ENCODE results near the gene NDUFAF7.
A peak's percentile ranks its signal among the peaks of the same experiment; 100 is the strongest.
"Not testable (repeated sequence)": the region's sequence is repeated elsewhere in the genome, so short reads cannot be mapped to it uniquely, and the experiment has no call there.

Gene NDUFAF7

DNA sequence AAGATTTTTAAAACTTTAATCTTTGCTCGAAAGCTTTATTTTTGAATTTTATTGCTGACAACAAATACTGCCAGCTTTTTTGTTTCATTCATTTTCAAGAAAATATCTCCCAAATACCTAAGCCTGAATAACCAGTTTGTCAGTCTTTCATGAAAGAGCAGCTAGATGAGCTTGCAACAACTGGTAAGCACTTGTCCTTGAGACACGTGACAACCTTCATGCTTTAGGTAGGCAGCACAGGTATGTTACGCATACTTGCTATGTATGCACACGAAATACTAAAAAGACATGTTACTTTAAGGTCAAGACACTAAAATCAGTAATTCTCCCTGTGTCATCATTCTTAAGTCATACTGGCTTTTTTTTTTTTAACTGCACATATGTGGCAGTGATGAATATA is 12.4 kb upstream of the NDUFAF7 start:
- no peak for DNase-seq

DNA sequence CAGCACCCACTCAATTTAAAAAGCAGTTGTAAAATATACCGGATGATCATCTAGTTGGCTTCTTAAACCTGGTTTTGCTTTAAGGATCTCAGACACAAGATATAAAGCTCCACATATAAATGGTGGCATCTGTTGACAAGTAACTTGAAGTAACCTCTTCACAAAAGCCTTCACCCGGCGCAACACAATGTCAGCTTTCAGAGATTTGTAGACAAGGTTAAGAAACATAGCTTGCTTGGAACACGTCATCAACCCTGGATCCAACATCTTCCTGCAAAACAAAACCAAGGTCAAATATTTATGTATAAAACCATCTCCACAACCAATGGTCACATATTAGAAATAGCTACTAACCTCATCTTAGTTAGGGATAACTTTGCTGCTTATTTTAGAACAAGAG is 8.3 kb upstream of the NDUFAF7 start:
- DNase-seq, result no peak

DNA sequence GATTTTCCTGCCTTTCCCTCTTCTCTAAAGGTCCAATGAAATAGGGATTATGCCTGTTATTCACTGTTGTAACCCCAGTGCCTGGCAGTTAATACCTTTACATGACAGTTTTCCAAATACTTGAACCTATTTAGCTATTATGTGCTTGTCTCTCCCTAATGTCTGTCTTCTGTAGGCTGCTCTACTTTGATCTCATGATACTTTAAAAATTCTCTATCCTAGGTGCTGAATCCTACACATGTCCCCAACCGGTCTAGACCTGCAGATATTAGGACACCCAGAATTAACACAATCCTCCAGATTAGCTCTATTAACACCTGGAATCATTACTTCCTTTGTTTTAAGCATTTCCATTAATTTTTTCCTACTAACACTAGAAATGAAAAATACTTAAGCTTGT is 7.4 kb upstream of the NDUFAF7 start:
- DNase-seq, result no peak

DNA sequence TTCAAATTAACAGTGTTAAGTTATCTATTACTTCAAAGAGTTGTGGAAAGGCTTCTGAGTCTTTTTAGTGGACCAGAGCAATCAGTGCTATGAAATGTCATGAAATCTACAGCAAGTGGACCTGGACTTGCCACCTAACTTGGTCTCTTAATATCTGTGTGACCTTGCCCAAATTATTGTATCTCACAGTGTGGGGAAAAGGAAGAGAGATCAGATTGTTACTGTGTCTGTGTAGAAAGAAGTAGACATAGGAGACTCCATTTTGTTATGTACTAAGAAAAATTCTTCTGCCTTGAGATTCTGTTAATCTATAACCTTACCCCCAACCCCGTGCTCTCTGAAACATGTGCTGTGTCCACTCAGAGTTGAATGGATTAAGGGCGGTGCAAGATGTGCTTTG is 6.3 kb upstream of the NDUFAF7 start:
- DNase-seq, result not testable (repeated sequence)

DNA sequence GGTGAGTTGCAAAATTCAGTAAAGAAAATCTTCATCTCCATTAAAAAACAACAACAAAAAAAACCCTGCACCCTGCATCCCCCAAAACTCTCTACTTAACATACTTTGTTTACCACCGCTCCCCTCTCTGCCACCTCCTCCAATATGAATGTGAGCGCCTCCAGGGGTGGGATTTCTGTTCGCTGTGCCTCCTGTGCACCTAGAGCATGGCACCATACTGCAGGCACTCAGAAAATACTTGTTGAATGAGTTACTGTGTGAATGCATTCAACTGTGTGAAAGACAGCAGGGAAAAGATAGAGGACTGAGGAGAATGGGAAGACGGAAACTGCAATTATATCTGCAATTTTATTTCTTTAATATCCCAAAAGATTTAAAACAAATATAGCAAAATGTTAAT is 4.6 kb upstream of the NDUFAF7 start:
- DNase-seq, result no peak

DNA sequence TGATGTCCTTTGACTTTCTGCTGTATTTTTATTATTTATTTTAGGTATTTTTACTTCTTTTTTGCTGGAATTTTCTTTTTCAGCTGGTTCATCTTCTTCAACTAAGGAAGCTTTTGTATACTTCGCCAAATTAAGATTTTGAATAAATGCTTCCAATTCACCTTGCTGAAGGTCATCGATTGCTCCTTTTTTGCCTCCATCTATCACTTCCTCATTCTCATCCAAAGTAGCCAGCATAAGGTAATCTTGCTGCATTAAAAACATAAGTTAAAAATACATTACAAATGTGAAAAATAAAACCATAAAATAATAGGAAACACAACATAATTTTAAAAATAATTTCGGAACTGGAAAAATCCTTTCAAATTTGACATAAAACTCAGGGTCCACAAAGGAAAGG is 2.7 kb upstream of the NDUFAF7 start:
- DNase-seq, result no peak

DNA sequence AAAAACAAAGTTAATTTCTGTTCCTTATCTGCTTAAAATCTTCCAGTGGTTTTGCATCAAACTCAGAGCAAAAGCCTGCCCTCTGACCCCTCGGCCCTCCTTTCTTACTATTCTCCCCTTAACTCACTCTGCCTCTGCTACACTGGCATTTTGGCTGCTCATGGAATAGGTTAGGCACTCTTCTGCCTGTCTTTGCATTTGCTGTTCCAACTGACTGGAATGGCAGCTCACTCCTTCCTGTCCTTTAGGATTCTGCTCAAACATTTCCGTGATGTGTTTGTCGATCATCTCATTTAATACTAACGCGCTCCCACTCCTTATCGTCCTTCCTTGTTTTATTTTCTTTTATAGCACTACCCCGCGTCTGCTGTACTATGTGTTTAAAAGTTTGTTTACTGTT is 877 bp upstream of the NDUFAF7 start:
- DNase-seq, result peak; percentile 8

DNA sequence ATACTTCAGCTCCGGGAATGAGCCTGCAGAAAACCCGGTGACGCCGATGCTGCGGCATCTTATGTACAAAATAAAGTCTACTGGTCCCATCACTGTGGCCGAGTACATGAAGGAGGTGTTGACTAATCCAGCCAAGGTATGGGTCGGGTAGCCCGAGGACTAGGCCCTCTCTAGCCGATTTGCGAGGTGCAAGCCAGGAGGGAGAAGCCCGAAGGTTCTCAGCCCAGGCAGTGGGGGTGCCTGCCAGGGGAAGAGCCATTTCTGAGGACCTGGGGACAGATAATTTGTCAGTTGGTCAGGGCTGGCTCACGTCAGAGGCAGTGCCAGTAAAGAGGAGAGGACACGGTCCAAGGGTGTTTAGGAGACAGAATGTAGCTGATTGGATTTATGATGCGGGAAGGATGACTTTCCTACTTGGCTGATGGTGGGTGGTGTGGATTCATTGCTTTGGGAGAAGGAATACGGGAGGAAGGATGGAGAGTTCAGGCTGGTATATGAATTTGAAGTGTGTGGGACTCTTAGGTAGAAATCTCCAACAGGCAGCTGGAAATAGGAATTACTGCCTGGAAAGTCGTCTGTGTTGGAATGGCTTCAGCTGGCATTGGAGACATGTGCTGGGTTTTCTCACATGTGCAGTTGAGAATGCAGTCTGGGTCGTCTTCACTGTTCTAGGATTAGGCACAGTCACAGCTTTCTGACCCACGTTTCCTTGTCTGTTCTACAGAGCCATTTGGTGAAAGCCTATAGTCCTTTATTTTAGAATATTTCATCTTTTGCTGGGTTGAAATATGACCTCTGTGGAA is 874 bp downstream of the NDUFAF7 start:
- DNase-seq, result no peak

DNA sequence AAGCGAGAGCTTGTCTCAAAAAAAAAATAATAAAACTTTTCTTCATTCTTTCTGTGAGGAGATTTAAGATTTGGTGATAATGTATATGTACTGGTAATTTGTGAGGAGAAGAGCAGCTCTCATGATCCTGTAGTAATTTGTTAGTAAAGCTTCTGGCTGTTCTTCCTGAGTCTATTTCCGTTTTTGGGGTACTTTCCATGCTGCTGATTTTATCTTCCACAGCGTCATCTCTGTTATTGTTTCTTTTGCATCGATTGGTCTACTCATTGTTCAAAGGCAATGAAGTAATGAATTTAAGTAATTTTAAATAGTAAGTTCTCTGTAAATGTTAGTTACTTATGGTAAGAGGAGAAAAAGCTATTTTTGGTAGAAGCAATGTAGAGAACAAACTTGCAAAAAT is 12.0 kb downstream of the NDUFAF7 start:
- DNase-seq, result peak; percentile 63

DNA sequence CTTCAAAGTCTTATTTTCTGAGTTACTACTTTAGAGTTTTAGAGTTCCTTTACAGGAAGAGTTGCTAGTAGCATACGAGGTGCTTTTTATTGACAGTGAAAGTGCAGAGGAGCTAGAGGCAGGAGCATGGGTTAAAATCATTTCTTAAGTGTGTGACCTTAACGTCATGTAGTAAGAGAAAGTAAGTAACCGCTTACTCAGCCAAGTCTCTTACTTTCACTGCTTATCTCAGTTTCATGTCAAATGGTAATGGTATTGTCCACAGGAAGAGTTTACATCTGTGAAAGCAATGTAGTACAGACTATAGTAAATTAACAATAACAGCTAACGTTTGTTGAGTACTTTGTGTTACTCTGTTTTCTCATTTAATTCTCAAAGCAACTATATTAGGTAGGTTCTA is 12.6 kb downstream of the NDUFAF7 start:
- DNase-seq, result peak; percentile 29

DNA sequence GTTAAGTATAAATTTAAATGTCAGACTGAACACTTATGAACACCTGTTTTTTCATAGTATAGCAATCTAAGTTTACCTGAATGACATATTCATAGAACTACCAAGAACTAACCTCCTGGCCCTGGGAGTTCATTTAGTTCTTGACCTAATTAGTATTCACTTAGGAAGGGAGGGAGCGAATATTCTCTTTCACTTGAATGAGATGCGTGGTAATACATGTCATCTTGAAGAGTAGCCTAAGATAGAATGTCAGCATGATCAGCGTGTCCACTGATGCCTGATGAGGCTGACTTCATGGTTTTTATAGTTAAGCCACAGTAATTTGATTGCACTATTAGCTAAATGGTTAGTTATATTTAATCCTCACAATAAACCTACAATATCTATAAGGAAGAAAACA is 13.3 kb downstream of the NDUFAF7 start:
- DNase-seq, result no peak

DNA sequence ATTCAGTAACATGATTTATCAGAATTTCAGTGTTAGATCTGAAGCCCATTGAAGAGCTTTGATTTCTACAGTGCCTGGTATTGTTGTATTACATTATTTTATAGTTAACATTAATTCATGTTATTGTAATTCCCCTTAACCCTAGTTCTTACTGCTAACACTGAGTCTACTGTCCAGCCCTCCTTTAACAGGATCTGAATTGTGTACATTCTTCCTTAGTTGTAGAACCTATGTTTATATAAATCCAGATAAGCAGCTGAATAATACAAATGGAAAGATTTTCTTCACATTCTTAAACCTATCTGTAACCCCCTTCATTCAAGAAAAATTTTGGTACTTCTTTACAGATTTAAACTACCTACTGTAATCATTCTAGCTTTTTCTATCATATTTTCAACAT is 14.7 kb downstream of the NDUFAF7 start:
- DNase-seq, result no peak

DNA sequence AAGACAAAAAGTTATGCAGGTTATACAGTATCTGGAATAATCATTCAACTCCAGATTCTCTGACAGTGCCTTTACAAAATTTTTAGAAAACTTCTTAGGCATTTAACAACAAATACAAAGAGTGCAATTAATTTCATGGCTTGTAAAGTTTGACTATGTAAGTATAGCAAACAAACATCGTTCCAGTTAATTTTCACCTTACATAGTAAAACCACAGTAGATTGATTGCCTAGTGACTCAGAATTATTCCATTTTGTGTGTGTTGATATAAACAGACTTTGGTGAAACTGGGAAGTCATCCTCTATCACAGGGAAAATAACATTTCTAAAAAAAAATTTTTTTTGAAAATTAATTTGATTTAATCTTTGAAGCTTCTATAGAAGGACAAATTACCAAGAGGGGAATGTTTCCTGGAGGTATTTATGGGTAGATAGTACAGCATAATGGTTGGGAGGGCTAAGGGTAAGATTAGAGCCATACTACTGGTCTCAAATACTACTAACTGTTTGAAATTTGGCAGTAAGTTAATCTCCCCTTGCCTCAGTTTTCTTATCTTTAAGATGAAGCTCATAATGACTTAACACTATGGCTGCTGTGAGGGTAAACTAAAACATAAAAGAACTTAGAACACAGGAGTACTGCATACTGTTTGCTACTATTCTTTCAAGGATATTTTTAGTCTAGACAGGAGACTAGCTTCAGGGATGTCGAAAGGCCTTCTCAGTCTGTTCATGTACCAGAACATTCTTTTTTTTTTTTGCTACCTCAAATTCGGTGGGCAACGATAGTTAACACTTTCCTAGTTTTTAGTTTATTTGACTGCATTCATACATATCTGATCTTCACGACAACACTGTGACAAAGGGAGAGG is 19.6 kb downstream of the NDUFAF7 start:
- no peak for DNase-seq

DNA sequence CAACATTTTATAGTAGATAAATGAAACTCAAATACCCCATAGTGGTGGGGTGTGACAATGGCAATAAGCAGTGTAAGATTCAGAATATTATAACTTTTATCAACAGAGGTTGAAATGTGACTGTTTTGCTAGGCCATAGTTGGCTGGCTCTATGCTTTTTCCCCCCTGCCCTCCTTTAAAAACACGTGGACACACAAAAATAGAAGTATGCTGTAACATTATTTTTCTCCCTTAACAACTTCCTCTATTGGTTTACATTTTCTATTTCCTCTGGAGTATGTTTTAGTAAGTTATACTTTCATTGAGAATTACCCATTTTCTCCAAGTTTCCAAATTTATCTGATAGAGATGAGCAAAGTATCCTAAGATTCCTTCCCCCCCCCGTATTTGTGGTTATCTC is 31.1 kb downstream of the NDUFAF7 start:
- DNase-seq, result no peak

DNA sequence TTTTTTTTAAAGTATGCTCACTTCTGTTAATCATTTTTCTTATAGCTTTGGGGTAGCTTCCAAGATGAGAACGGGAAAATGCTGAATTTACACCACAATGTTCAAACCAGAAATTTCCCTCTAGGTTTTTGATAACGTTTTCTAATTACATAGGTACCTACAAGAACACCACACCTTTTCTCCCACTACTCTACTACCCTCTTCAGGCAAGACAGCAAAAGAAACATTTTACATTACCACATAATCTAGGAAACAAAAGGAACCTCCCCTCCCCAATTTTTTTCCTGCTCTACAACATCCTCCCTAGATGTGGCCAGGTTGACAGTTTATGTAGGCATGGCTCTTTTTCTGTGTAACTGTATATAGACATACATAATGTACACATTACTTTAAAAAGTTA is 32.4 kb downstream of the NDUFAF7 start:
- DNase-seq, result no peak

DNA sequence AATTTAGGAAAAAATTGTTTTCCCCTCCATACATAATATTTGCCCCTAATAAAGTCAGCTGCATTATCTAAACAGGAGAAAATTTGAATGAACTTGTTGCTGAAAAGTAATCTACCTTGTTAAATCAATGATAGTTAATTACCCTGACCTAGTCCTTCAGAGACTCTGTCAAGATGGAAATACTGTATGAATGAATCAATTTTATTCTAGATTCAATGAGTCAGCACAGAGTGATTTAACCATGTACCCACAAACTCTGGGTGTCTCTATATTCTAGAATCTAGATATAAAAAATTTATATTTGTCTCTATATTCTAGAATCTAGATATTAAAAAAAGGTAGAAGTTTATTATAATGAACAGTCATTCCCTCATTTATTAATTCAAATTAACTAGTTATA is 36.2 kb downstream of the NDUFAF7 start:
- no peak for DNase-seq

DNA sequence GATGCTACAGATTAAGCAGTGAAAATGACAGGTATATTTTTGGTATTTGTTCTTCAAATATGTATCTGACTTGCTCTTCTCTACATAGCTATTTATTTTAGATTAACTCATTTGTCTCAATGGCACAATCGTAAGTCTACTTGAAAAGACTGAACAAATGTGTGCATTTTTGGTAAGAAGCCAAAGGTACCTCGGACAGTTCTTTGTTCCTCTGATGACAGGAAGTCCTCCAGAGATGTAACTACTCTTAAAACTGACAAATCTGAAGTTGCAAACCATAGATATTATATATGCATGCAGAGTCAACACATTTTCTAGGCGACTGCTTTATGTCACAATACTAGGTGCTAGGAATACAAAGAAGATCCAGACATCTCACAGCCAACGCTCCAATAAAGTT is 36.7 kb downstream of the NDUFAF7 start:
- no peak for DNase-seq

DNA sequence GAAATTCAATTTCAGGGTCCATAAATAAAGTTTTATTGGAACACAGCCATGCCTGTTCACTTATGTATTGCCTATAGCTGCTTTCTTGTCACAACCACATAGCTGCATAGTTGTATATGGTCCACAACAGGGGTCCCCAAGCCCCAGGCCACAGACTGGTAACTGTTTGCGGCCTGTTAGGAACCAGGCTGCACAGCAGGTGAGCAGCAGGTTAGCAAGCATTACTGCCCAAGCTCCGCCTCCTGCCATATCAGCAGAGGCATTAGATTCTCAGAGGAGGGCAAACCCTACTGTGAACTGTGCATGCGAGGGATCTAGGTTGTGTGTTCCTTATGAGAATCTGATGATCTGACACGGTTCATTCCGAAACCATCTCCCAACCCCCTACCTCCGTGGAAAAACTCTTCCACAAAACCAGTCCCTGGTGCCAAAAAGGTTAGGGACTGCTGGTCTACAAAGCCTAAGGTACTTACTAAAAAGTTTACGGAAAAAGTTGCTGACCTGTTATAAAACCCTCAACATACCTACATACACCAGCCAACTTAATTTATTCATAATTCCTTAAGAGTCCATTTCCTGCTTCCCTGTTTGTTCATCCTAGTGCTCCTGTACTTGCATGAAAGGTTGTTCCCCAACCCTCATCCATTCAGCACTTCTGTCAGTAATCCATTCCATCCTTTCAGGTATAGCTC is 40.1 kb downstream of the NDUFAF7 start:
- DNase-seq, result no peak

DNA sequence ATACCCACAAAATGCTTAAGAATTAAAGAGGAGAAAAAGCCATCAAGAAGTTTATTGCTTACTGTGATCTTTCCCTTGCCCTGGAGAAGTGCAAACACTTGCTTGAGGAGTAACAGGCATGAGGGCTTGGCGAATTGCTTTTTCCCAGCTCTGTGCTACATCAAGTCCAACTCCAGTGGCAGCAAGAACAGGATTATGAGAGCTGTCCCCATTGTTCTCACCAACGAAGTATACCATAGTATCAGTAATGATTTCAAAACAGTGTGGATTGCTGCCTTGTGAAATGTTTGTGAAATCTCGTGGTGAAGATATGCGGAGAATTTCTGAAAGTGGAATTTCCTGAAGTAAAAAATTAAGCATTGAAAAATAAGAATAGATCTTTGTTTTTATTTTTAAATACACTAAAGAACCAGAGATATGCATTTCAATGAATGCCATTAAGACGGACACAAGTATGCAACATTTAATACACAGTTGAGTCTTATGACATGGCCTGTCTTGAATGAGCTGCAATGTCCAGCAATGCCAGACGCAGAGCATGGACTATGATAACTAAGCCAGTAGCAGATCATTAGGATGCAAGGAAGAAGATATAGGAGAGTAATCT is 43.0 kb downstream of the NDUFAF7 start:
- no peak for DNase-seq

DNA sequence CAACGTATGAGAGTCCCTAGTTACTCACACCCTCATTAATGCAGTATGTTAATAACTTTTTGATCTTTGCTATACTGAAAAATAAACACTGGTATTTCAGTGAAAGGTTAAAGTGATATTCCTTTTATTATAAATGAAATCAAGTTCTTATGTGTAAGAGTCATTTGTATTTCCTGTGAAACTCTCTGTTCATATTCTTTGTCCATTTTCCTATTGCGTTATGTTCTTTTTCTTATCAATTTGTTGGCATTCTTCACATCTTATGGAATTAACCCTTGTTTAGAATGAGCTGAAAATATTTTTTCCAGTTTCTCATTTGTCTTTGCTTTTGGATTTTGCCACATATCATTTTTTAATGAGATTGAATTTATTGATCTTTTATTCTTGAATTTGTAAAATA is 44.8 kb downstream of the NDUFAF7 start:
- DNase-seq, result no peak

DNA sequence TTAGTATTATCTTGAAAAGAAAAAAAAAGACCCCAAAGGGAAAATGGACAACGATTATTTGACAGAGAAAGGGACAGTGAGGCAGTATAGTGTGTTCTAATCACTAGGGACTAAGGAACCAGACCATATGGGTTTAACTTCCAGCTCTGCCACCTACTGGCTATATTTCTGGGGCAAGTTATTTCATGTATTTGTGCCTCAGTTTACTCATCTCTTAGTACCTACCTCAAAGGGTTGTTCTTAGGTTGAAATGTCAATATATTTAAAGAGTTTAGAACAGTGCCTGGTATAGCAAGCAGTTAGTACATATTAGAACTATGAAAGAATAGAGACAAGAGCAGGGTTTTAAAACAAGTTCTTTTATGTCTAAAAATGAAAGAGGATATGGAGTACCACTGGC is 50.5 kb downstream of the NDUFAF7 start:
- DNase-seq, result no peak

DNA sequence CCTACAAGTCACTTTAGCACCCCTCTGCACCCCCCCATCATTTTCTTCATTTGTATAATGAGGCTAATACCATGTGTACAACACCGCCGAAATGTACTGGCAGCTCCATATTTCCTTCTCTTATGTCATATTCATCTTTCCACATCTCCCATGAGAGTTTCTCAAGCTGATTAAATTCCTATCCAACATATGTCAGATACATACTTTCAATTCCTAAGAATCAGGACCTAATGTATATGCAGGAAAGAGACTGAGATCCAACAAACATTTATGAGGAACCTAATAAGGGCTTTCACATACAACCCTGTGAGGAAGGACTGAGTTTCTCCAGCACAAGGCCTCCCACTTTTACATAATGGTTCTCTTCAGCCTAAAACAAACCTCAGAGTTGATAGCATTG is 51.3 kb downstream of the NDUFAF7 start:
- no peak for DNase-seq

DNA sequence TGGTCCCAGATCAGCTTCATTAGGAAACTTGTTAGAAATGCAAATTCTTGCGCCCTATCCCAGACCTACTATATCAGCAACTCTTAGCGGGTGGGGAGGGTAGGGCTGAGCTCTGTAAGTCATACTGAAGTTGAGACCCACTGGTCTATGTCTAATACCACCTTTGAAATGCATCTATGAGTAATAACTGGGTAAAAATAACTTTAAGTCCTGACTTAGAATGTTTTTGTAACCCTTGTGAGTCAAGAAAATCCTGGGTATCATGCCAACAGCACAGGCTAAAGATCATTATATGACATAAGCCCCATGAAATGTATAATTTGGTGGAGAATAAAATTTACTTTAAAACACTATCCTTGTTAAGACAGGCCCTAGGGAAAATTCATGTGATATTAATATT is 51.7 kb downstream of the NDUFAF7 start:
- no peak for DNase-seq

All from CD4-positive, alpha-beta T cell treated with Interleukin-17A for 1 hour (primary cell).